Endodermal cell (in vitro differentiated cells): ENCODE measurements around the gene RPS6KA2. TPM values are rescaled to one million over a fixed set of nuclear protein-coding genes. Genes with fewer than 3 reads are reported as not detected.

Source experiments
- DNase-seq: peaks from one replicate; pipeline ENCODE4 v3.0.0-alpha.2; 2017
- H3K27ac ChIP-seq: 2 replicates; pipeline ENCODE4 v1.5.1; 2013; ENCODE audit warnings: mild to moderate bottlenecking, low read depth, low read length, moderate library complexity
- H3K27me3 ChIP-seq: 2 replicates; pipeline ENCODE4 v1.6.1; 2013; ENCODE audit warnings: mild to moderate bottlenecking, low read length, moderate library complexity; ENCODE audit not compliant: insufficient read depth, control insufficient read depth, poor library complexity, severe bottlenecking
- H3K36me3 ChIP-seq: 2 replicates; pipeline ENCODE4 v1.7.0; 2013; ENCODE audit warnings: mild to moderate bottlenecking, low read length, moderate library complexity; ENCODE audit not compliant: control insufficient read depth, insufficient read depth
- H3K4me1 ChIP-seq: one replicate; pipeline ENCODE4 v1.7.0; 2013; ENCODE audit warnings: low read length; ENCODE audit not compliant: control insufficient read depth, insufficient read depth
- H3K4me3 ChIP-seq: 2 replicates; pipeline ENCODE4 v1.5.1; 2013; ENCODE audit warnings: mild to moderate bottlenecking, low read length, moderate library complexity
- H3K9ac ChIP-seq: 2 replicates; pipeline ENCODE4 v1.6.1; 2013; ENCODE audit warnings: mild to moderate bottlenecking, low read length, moderate library complexity; ENCODE audit not compliant: poor library complexity, severe bottlenecking; ENCODE audit errors: extremely low read depth
- H3K9me3 ChIP-seq: 2 replicates; pipeline ENCODE4 v1.6.1; 2013; ENCODE audit warnings: mild to moderate bottlenecking, low read length, moderate library complexity; ENCODE audit not compliant: control insufficient read depth
- H3K27ac Mint-ChIP-seq: 2 replicates; pipeline ENCODE4 v1.8.0; 2020; ENCODE audit warnings: mixed read lengths
- H3K27me3 Mint-ChIP-seq: 2 replicates; pipeline ENCODE4 v1.8.0; 2021; ENCODE audit warnings: mild to moderate bottlenecking, mixed read lengths; ENCODE audit not compliant: insufficient read depth
- H3K36me3 Mint-ChIP-seq: 2 replicates; pipeline ENCODE4 v1.8.0; 2020; ENCODE audit warnings: low read depth, mixed read lengths
- H3K4me1 Mint-ChIP-seq: 2 replicates; pipeline ENCODE4 v1.8.0; 2020; ENCODE audit warnings: mixed read lengths
- H3K4me3 Mint-ChIP-seq: 2 replicates; pipeline ENCODE4 v1.8.0; 2020; ENCODE audit warnings: mild to moderate bottlenecking, moderate library complexity, mixed read lengths
- H3K9me3 Mint-ChIP-seq: 2 replicates; pipeline ENCODE4 v1.8.0; 2020; ENCODE audit warnings: mild to moderate bottlenecking, mixed read lengths
- CTCF ChIP-seq: fragments of 200-600 bp; sonication (generic); conservative IDR thresholded peaks from 2 replicates; pipeline ENCODE4 v1.5.0; 2021; ENCODE audit warnings: antibody characterized with exemption, mild to moderate bottlenecking
- WGBS, 2 experiments: methylation state at CpG; one replicate each; pipeline versions ENCODE4 v1.1.5 to v1.1.7; 2013; ENCODE audit warnings: missing lambda C conversion rate in 2 of 2, mixed read lengths in 1 of 2; ENCODE audit not compliant: insufficient coverage in 1 of 2, insufficient read length in 1 of 2; 5-methylcytosine and 5-hydroxymethylcytosine counted together
- total RNA-seq, 2 donors: library from RNA; stranded (reverse); fragmentation: NEBNext Ultra II Directional in 1 of 2; extraction: Animal tissue kit (Norgen Biotek cat#: 25700) in 1 of 2; gene quantifications; 2 replicates in 1 of 2; 3 replicates in 1 of 2; pipeline ENCODE4 v1.2.1, GENCODE V29; 2021

Gene RPS6KA2
- total RNA-seq, 2 donors from 2014 or later = 17.9 to 23.9 TPM

GRCh38 chr6:166433096-166433495, 194.0 kb downstream of the RPS6KA2 start:
- WGBS, 2 experiments = 94 to 96% methylated on average over 6 to 10 of the region's 10 CpGs
- Mint-ChIP-seq H3K36me3 (peaks cover 42% of the 10 kb centered on the region), H3K4me1 (peaks cover 5% of the 10 kb centered on the region), H3K27ac (no peak overlapping the region), H3K27me3 (no peaks in the 10 kb centered on the region), H3K4me3 (no peak overlapping the region), H3K9me3 (peaks cover 4% of the 10 kb centered on the region)
- Histone ChIP-seq H3K9ac (no peak overlapping the region), H3K9me3 (no peaks in the 10 kb centered on the region), H3K4me1 (no peaks in the 10 kb centered on the region), H3K27me3 (no peaks in the 10 kb centered on the region), H3K4me3 (no peak overlapping the region), H3K36me3 (no peaks in the 10 kb centered on the region), H3K27ac (no peak overlapping the region)
- DNase-seq = no peak
- TF ChIP-seq CTCF = no peak

- Histone ChIP-seq H3K4me1 (no peaks in the 10 kb centered on the region), H3K4me3 (no peak overlapping the region), H3K27ac (no peak overlapping the region)
Measured at GRCh38 chr6:166430269-166430668, 196.8 kb downstream of the RPS6KA2 start.

GRCh38 chr6:166424431-166424830, 202.6 kb downstream of the RPS6KA2 start:
- H3K4me3 Mint-ChIP-seq = no peak overlapping the region
- peaks cover 4% of the 10 kb centered on the region for H3K9me3 Mint-ChIP-seq
- no peaks in the 10 kb centered on the region for H3K27me3 Mint-ChIP-seq
- no peaks in the 10 kb centered on the region for H3K4me1 ChIP-seq
- no peak overlapping the region for H3K27ac ChIP-seq
- no peak overlapping the region for H3K27ac Mint-ChIP-seq
- no peaks in the 10 kb centered on the region for H3K4me1 Mint-ChIP-seq
- no peak for TF ChIP-seq CTCF
- peaks cover 15% of the 10 kb centered on the region for H3K36me3 Mint-ChIP-seq
- H3K9me3 ChIP-seq = no peaks in the 10 kb centered on the region
- H3K27me3 ChIP-seq = no peaks in the 10 kb centered on the region
- no peak for DNase-seq
- no peak overlapping the region for H3K9ac ChIP-seq
- H3K36me3 ChIP-seq = peaks cover 6% of the 10 kb centered on the region
- WGBS, 2 experiments = 89 to 98% methylated on average over 5 to 12 of the region's 12 CpGs
- no peak overlapping the region for H3K4me3 ChIP-seq

More at GRCh38 chr6:166430269-166430668, 196.8 kb downstream of the RPS6KA2 start:
- Histone ChIP-seq H3K36me3 (no peaks in the 10 kb centered on the region), H3K9ac (no peak overlapping the region), H3K9me3 (no peaks in the 10 kb centered on the region), H3K27me3 (no peaks in the 10 kb centered on the region)
- Mint-ChIP-seq H3K9me3 (peaks cover 4% of the 10 kb centered on the region), H3K4me3 (no peak overlapping the region), H3K36me3 (peaks cover 32% of the 10 kb centered on the region), H3K27me3 (no peaks in the 10 kb centered on the region), H3K27ac (no peak overlapping the region), H3K4me1 (peaks cover 5% of the 10 kb centered on the region)
- 95 to 100% methylated on average over 9 to 17 of the region's 17 CpGs for WGBS, 2 experiments
- TF ChIP-seq CTCF = no peak
- DNase-seq = no peak
